Trophoblast cell (in vitro differentiated cells and primary cell): ENCODE data around the gene OVOL1. TPM values are rescaled to one million over a fixed set of nuclear protein-coding genes. Genes with fewer than 3 reads are reported as not detected.

Source experiments
- DNase-seq, 2 donors: peaks; one replicate each; pipeline ENCODE4 v3.0.0-alpha.2; 2016
- H2AFZ ChIP-seq: 2 replicates; pipeline ENCODE4 v1.6.1; 2013; ENCODE audit warnings: low read length, moderate library complexity, mild to moderate bottlenecking; ENCODE audit not compliant: insufficient read depth, poor library complexity
- H2AK5ac ChIP-seq: 2 replicates; pipeline ENCODE4 v1.6.1; 2013; ENCODE audit warnings: mild to moderate bottlenecking, low read length
- H2BK120ac ChIP-seq: 2 replicates; pipeline ENCODE4 v1.6.1; 2013; ENCODE audit warnings: low read length, mild to moderate bottlenecking, moderate library complexity; ENCODE audit not compliant: insufficient read depth, poor library complexity
- H2BK12ac ChIP-seq: 2 replicates; pipeline ENCODE4 v1.6.1; 2013; ENCODE audit warnings: mild to moderate bottlenecking, low read length, moderate library complexity
- H2BK5ac ChIP-seq: 2 replicates; pipeline ENCODE4 v1.6.1; 2013; ENCODE audit warnings: low read length, low read depth, moderate library complexity, mild to moderate bottlenecking; ENCODE audit not compliant: poor library complexity
- H3K14ac ChIP-seq: 2 replicates; pipeline ENCODE4 v1.6.1; 2013; ENCODE audit warnings: mild to moderate bottlenecking, low read length
- H3K18ac ChIP-seq: 2 replicates; pipeline ENCODE4 v1.6.1; 2013; ENCODE audit warnings: mild to moderate bottlenecking, low read length
- H3K23ac ChIP-seq: 2 replicates; pipeline ENCODE4 v1.6.1; 2013; ENCODE audit warnings: low read length
- H3K27ac ChIP-seq: 2 replicates; pipeline ENCODE4 v1.5.1; 2013; ENCODE audit warnings: low read depth, mild to moderate bottlenecking, inconsistent platforms, low read length, moderate library complexity
- H3K27me3 ChIP-seq: 2 replicates; pipeline ENCODE4 v1.6.1; 2013; ENCODE audit warnings: inconsistent platforms, mild to moderate bottlenecking, low read length, moderate library complexity; ENCODE audit not compliant: insufficient read depth
- H3K36me3 ChIP-seq, 2 experiments: 1 replicate in 1 of 2; 2 replicates in 1 of 2; pipeline ENCODE4 v1.6.1; 2013; ENCODE audit warnings: low read length in 2 of 2, mild to moderate bottlenecking in 2 of 2, moderate library complexity in 1 of 2; ENCODE audit not compliant: insufficient read depth in 2 of 2, control insufficient read depth in 1 of 2
- H3K4ac ChIP-seq: 2 replicates; pipeline ENCODE4 v1.6.1; 2013; ENCODE audit warnings: low read depth, mild to moderate bottlenecking, low read length, moderate library complexity
- H3K4me1 ChIP-seq, 2 experiments: 1 replicate in 1 of 2; 2 replicates in 1 of 2; pipeline ENCODE4 v1.6.1; 2013; ENCODE audit warnings: low read length in 2 of 2, mild to moderate bottlenecking in 2 of 2, moderate library complexity in 1 of 2; ENCODE audit not compliant: insufficient read depth in 2 of 2, control insufficient read depth in 1 of 2
- H3K4me2 ChIP-seq: 2 replicates; pipeline ENCODE4 v1.6.1; 2013; ENCODE audit warnings: inconsistent platforms, mild to moderate bottlenecking, low read length, moderate library complexity
- H3K4me3 ChIP-seq: 2 replicates; pipeline ENCODE4 v1.5.1; 2013; ENCODE audit warnings: mild to moderate bottlenecking, low read depth, low read length, inconsistent platforms
- H3K79me1 ChIP-seq: one replicate; pipeline ENCODE4 v1.6.1; 2013; ENCODE audit warnings: low read length
- H3K79me2 ChIP-seq: 2 replicates; pipeline ENCODE4 v1.6.1; 2013; ENCODE audit warnings: low read length, mild to moderate bottlenecking; ENCODE audit not compliant: control insufficient read depth, insufficient read depth, poor library complexity
- H3K9ac ChIP-seq: 2 replicates; pipeline ENCODE4 v1.6.1; 2013; ENCODE audit warnings: mild to moderate bottlenecking, low read length
- H3K9me3 ChIP-seq: 2 replicates; pipeline ENCODE4 v1.6.1; 2013; ENCODE audit warnings: low read depth, mild to moderate bottlenecking, control low read depth, inconsistent platforms, low read length; ENCODE audit not compliant: insufficient read depth
- H4K12ac ChIP-seq: 2 replicates; pipeline ENCODE4 v1.6.1; 2013; ENCODE audit warnings: low read depth, mild to moderate bottlenecking, low read length, moderate library complexity
- H4K8ac ChIP-seq: 2 replicates; pipeline ENCODE4 v1.6.1; 2013; ENCODE audit warnings: low read depth, mild to moderate bottlenecking, low read length, moderate library complexity
- H4K91ac ChIP-seq: one replicate; pipeline ENCODE4 v1.6.1; 2013; ENCODE audit warnings: low read depth, mild to moderate bottlenecking, low read length, moderate library complexity
- WGBS: extraction: QIAGEN DNeasy Blood & Tissue Kit; methylation state at CpG from one replicate; pipeline ENCODE4 v1.1.7; 2013; ENCODE audit warnings: missing lambda C conversion rate; ENCODE audit not compliant: insufficient read length, insufficient coverage; ENCODE audit errors: extremely low coverage; 5-methylcytosine and 5-hydroxymethylcytosine counted together
- polyA plus RNA-seq: library from polyadenylated mRNA; stranded (reverse); fragments of 200-250 nt; gene quantifications from 2 replicates; pipeline ENCODE4 v1.2.3, GENCODE V29; 2013

OVOL1 gene
- 74.8 and 82.7 TPM in 2 replicates for polyA plus RNA-seq

- Histone ChIP-seq H3K79me1 (peaks cover 37% of the 10 kb centered on the region), H3K18ac (peak within 1 kb of the TSS; percentile 85), H3K36me3 (peaks cover 10 to 14% of the 10 kb centered on the region in 2 experiments), H3K79me2 (peaks cover 20% of the 10 kb centered on the region), H3K4me2 (peak within 1 kb of the TSS; percentile 78), H2AFZ (peak within 1 kb of the TSS; percentile 59), H4K8ac (peak within 1 kb of the TSS; percentile 68), H2BK120ac (peak within 1 kb of the TSS; percentile 59), H3K4me1 (peaks cover 26 to 39% of the 10 kb centered on the region in 2 experiments), H3K9me3 (peaks cover 5% of the 10 kb centered on the region), H4K12ac (peak within 1 kb of the TSS; percentile 60), H3K27ac (peak within 1 kb of the TSS; percentile 32), H3K23ac (no peak within 1 kb of the TSS), H2BK5ac (peak within 1 kb of the TSS; percentile 44), H3K9ac (peak within 1 kb of the TSS; percentile 65), H2BK12ac (peak within 1 kb of the TSS; percentile 90), H3K4ac (peak within 1 kb of the TSS; percentile 90), H3K4me3 (peak within 1 kb of the TSS; percentile 70), H3K27me3 (peaks cover 15% of the 10 kb centered on the region), H2AK5ac (peak within 1 kb of the TSS; percentile 69), H4K91ac (peak within 1 kb of the TSS; percentile 73), H3K14ac (peak within 1 kb of the TSS; percentile 76)
- WGBS: no CpG with 5 or more reads among the region's 112 CpGs
- DNase-seq: peak; percentile 80 to 94
These were observed at the start of gene OVOL1 for GRCh38 chr11:65786786-65787636. Gene OVOL1, plus strand, starts transcription at chr11:65787063. Its CDS starts 311 bp downstream, at chr11:65787374.

GRCh38 chr11:65739022-65739421 lies 47.8 kb upstream of the OVOL1 start:
- Histone ChIP-seq H3K4ac (no peak overlapping the region), H3K9me3 (peaks cover 5% of the 10 kb centered on the region), H4K91ac (no peak overlapping the region), H3K79me2 (no peaks in the 10 kb centered on the region), H3K79me1 (no peaks in the 10 kb centered on the region), H2BK12ac (no peak overlapping the region), H4K12ac (no peak overlapping the region), H4K8ac (no peak overlapping the region), H3K27me3 (no peaks in the 10 kb centered on the region), H3K36me3 (no peaks in the 10 kb centered on the region), H2AK5ac (no peak overlapping the region), H3K4me3 (no peak overlapping the region), H2AFZ (no peak overlapping the region), H3K9ac (no peak overlapping the region), H3K18ac (no peak overlapping the region), H3K23ac (no peak overlapping the region), H3K4me2 (no peak overlapping the region), H2BK5ac (no peak overlapping the region), H3K27ac (no peak overlapping the region), H3K4me1 (no peaks in the 10 kb centered on the region), H2BK120ac (no peak overlapping the region), H3K14ac (no peak overlapping the region)
- no CpG with 5 or more reads among the region's 2 CpGs for WGBS
- DNase-seq: no peak

GRCh38 chr11:65741185-65741584 lies 45.7 kb upstream of the OVOL1 start:
- Histone ChIP-seq H3K9me3 (peaks cover 7% of the 10 kb centered on the region), H3K14ac (no peak overlapping the region), H2AK5ac (no peak overlapping the region), H3K79me2 (no peaks in the 10 kb centered on the region), H3K4me1 (no peaks in the 10 kb centered on the region), H3K27ac (no peak overlapping the region), H3K36me3 (no peaks in the 10 kb centered on the region), H2BK5ac (no peak overlapping the region), H3K18ac (no peak overlapping the region), H2BK120ac (no peak overlapping the region), H3K27me3 (no peaks in the 10 kb centered on the region), H4K91ac (no peak overlapping the region), H3K23ac (no peak overlapping the region), H3K4me3 (no peak overlapping the region), H3K9ac (no peak overlapping the region), H4K12ac (no peak overlapping the region), H3K4ac (no peak overlapping the region), H3K4me2 (no peak overlapping the region), H4K8ac (no peak overlapping the region), H2BK12ac (no peak overlapping the region), H3K79me1 (no peaks in the 10 kb centered on the region), H2AFZ (no peak overlapping the region)
- WGBS: no CpG with 5 or more reads among the region's 8 CpGs
- DNase-seq: no peak

- no peaks in the 10 kb centered on the region for H3K79me1 ChIP-seq
- H3K23ac ChIP-seq: no peak overlapping the region
- H3K9me3 ChIP-seq: peaks cover 7% of the 10 kb centered on the region
- no peak overlapping the region for H4K91ac ChIP-seq
- H3K79me2 ChIP-seq: no peaks in the 10 kb centered on the region
- no peak overlapping the region for H2BK5ac ChIP-seq
- H2AK5ac ChIP-seq: no peak overlapping the region
- no peak overlapping the region for H3K4ac ChIP-seq
- no peak overlapping the region for H3K4me2 ChIP-seq
- no peaks in the 10 kb centered on the region for H3K4me1 ChIP-seq
- no peak overlapping the region for H2AFZ ChIP-seq
- no peak overlapping the region for H4K12ac ChIP-seq
- H3K27me3 ChIP-seq: no peaks in the 10 kb centered on the region
- H2BK120ac ChIP-seq: no peak overlapping the region
- no CpG with 5 or more reads among the region's 1 CpG for WGBS
- H3K27ac ChIP-seq: no peak overlapping the region
- H3K14ac ChIP-seq: no peak overlapping the region
- H2BK12ac ChIP-seq: no peak overlapping the region
- no peak overlapping the region for H3K18ac ChIP-seq
- no peak overlapping the region for H4K8ac ChIP-seq
- H3K9ac ChIP-seq: no peak overlapping the region
- no peaks in the 10 kb centered on the region for H3K36me3 ChIP-seq
- peak; percentile 83 to 92 for DNase-seq
- H3K4me3 ChIP-seq: no peak overlapping the region
These were observed 44.5 kb upstream of the OVOL1 start for GRCh38 chr11:65742353-65742752.
